GM23248 (cell line): ENCODE measurements around the gene EARS2.

Experiments used
- EZH2 ChIP-seq: fragments of 200-600 bp; sonication (generic); IDR thresholded peaks from 2 replicates; pipeline ENCODE4 v1.6.1; 2018; ENCODE audit warnings: antibody characterized with exemption, mild to moderate bottlenecking; ENCODE audit not compliant: insufficient read depth, poor library complexity, severe bottlenecking
- EZH2phosphoT487 ChIP-seq: fragments of 200-600 bp; sonication (generic); IDR thresholded peaks from 2 replicates; pipeline ENCODE4 v1.6.1; 2018; ENCODE audit warnings: antibody characterized with exemption, moderate library complexity, mild to moderate bottlenecking, low read depth; ENCODE audit not compliant: insufficient read depth

DNA sequence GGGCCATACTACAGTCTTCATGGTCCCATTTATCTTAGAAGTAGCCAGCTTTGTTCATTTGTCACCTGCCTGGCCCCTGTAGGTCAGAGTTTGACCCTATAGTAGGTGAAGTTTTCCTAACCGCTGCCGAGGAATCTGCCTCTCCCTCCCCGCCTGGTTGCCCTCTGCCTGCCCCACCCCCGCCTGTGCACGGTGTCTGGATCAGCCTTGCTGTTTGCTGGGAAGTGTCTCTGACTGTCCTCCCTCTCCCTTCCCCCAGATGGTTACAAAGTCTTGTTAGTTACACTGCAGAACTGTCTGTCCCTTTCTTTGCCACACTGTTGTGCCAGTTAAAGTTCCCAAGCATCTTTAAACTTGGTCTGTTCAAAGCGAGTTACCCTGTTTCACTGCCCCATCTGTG, 6.0 kb upstream of the EARS2 start:
- TF ChIP-seq EZH2phosphoT487 (no peak), EZH2 (no peak)
